DOHH2 (cell line): ENCODE results near the gene WDR27.

ENCODE experiments used
- H3F3A ChIP-seq: fragments of 200-600 bp; sonication (generic), shearing (Covaris generic); 2 replicates; pipeline ENCODE4 v1.6.0; 2016; ENCODE audit warnings: antibody characterized with exemption, mild to moderate bottlenecking; ENCODE audit not compliant: control insufficient read depth, insufficient read depth
- H3K27ac ChIP-seq: fragments of 200-600 bp; sonication (generic); 2 replicates; pipeline ENCODE4 v1.5.1; 2014; ENCODE audit warnings: low read depth, mild to moderate bottlenecking, low read length, moderate library complexity
- H3K27me3 ChIP-seq: fragments of 200-600 bp; sonication (generic); 2 replicates; pipeline ENCODE4 v1.6.1; 2014; ENCODE audit warnings: mild to moderate bottlenecking, low read length, mixed read lengths; ENCODE audit not compliant: control insufficient read depth
- H3K36me3 ChIP-seq: fragments of 200-600 bp; sonication (generic); 2 replicates; pipeline ENCODE4 v1.6.1; 2014; ENCODE audit warnings: mild to moderate bottlenecking, low read length, moderate library complexity, mixed read lengths; ENCODE audit not compliant: control insufficient read depth
- H3K4me1 ChIP-seq: fragments of 200-600 bp; sonication (generic); 2 replicates; pipeline ENCODE4 v1.6.1; 2014; ENCODE audit warnings: mild to moderate bottlenecking, low read length, mixed read lengths; ENCODE audit not compliant: control insufficient read depth
- H3K4me2 ChIP-seq: fragments of 200-600 bp; sonication (generic); 2 replicates; pipeline ENCODE4 v1.6.0; 2014; ENCODE audit warnings: mild to moderate bottlenecking, low read length, moderate library complexity
- H3K4me3 ChIP-seq: fragments of 200-600 bp; sonication (generic); 2 replicates; pipeline ENCODE4 v1.5.1; 2014; ENCODE audit warnings: mild to moderate bottlenecking, low read length, mixed read lengths
- H3K79me2 ChIP-seq: fragments of 200-600 bp; sonication (generic); 2 replicates; pipeline ENCODE4 v1.6.1; 2014; ENCODE audit warnings: mild to moderate bottlenecking, low read length, mixed read lengths; ENCODE audit not compliant: control insufficient read depth
- H3K9me2 ChIP-seq: fragments of 200-600 bp; sonication (generic); replicated peaks from 2 replicates; pipeline ENCODE4 v1.6.1; 2014; ENCODE audit warnings: mild to moderate bottlenecking, low read length, mixed read lengths; ENCODE audit not compliant: control insufficient read depth
- H3K9me3 ChIP-seq: fragments of 200-600 bp; sonication (generic); 2 replicates; pipeline ENCODE4 v1.6.1; 2014; ENCODE audit warnings: antibody characterized with exemption, low read length, mixed read lengths; ENCODE audit not compliant: control insufficient read depth, insufficient read depth
- H4K20me1 ChIP-seq: fragments of 200-600 bp; sonication (generic); 2 replicates; pipeline ENCODE4 v1.6.0; 2014; ENCODE audit warnings: low read depth, mild to moderate bottlenecking, antibody characterized with exemption, low read length, moderate library complexity; ENCODE audit not compliant: control insufficient read depth, insufficient read depth
- EZH2phosphoT487 ChIP-seq: fragments of 200-600 bp; sonication (generic); IDR thresholded peaks from 2 replicates; pipeline ENCODE4 v1.6.1; 2017; ENCODE audit warnings: borderline replicate concordance, mild to moderate bottlenecking, antibody characterized with exemption, low read length, moderate library complexity, mixed read lengths
- TF ChIP-seq, protein P1 (sequence below): fragments of 200-600 bp; sonication (generic); IDR thresholded peaks from one replicate; pipeline ENCODE4 v1.5.1; 2014; ENCODE audit warnings: antibody characterized with exemption, mild to moderate bottlenecking, low read depth, low read length; ENCODE audit not compliant: poor library complexity, severe bottlenecking

WDR27 gene

DNA sequence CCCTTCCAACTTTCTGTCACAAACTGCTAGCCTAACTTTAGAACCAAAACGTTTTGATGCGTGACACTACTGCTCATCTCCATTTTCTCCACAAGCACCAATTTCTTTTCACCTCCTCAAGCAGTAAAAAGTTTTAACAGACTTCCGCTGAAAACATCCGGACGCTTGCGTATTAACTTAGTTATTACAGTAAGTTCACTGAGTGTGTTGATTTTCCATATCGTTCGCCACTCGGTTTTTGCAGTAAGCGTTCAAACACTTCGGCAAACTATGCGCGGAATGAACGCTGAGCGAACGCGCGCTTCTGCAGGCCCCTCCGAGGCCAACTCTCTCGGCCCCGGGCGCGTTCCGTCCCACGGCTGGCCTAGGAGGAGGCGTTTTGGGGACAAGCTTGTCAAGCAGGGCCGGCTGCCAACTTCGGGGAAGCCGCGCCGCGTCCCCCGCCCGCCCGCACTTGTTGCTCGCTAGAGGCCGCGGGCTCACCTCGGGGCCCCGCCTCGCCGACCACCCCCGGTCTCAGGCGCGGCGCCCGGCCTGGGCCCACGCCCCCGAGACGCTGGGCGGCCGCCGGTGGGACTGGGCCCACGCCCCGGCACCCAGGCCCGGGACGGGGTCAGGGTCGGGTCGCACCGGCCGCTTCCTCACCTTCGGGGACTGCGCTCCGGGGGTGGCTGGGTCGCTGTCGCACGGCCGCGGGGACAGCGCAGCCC, 21.5 kb upstream of the WDR27 start:
- peaks cover 22% of the 10 kb centered on the region for H3F3A ChIP-seq
- peak overlapping the region; percentile 91 for H3K4me2 ChIP-seq
- no peak for TF ChIP-seq EZH2phosphoT487
- TF ChIP-seq, protein P1, sequence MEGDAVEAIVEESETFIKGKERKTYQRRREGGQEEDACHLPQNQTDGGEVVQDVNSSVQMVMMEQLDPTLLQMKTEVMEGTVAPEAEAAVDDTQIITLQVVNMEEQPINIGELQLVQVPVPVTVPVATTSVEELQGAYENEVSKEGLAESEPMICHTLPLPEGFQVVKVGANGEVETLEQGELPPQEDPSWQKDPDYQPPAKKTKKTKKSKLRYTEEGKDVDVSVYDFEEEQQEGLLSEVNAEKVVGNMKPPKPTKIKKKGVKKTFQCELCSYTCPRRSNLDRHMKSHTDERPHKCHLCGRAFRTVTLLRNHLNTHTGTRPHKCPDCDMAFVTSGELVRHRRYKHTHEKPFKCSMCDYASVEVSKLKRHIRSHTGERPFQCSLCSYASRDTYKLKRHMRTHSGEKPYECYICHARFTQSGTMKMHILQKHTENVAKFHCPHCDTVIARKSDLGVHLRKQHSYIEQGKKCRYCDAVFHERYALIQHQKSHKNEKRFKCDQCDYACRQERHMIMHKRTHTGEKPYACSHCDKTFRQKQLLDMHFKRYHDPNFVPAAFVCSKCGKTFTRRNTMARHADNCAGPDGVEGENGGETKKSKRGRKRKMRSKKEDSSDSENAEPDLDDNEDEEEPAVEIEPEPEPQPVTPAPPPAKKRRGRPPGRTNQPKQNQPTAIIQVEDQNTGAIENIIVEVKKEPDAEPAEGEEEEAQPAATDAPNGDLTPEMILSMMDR = no peak
- peaks cover 68% of the 10 kb centered on the region for H3K79me2 ChIP-seq
- H3K27me3 ChIP-seq = no peaks in the 10 kb centered on the region
- peaks cover 13% of the 10 kb centered on the region; the same call in 1 of the 2 replicates for H4K20me1 ChIP-seq
- peaks cover 40% of the 10 kb centered on the region for H3K36me3 ChIP-seq
- no peaks in the 10 kb centered on the region for H3K9me2 ChIP-seq
- H3K9me3 ChIP-seq = no peaks in the 10 kb centered on the region
- H3K4me3 ChIP-seq = peak overlapping the region; percentile 92
- H3K4me1 ChIP-seq = peaks cover 62% of the 10 kb centered on the region
- H3K27ac ChIP-seq = peak overlapping the region; percentile 75

DNA sequence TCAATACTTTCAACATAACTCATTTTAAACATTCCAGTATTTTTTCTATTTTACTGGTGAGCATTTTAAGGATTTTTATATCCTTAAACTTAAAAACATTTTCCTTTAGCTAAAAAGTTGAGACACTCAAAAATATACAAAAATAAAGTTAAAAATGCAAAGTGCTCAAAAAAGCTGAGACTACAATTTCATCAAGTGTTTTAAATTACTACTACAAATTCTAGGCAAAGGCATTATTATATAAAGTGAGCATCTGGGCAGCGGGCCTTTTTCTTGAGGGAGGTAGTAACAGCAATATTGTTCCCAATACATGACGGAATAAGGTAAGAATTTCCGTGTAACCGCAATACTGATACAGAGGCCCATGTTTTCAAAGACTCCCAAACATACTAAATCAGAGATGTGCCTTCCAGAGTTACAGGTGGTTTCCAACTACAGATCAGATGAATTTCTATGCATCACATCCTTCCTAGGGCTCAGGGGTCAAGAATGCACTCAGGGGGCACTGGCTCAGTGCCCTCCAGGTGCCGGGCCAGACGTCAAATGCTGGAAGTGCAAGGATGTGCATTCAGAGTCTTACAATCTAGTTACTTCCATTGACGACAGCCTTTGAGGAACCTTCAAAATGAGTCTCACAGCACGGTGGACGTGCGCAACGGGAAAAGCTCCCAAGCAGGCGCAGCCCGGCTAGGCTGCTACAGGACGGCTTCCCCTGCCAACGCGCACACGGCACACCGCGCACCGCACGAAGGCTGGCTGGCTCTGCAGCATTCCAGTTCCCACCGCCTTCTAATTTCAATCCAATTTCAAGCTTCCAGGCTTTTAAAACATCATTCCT, 20.8 kb upstream of the WDR27 start:
- Histone ChIP-seq H3F3A (peaks cover 22% of the 10 kb centered on the region), H3K9me3 (no peaks in the 10 kb centered on the region), H3K4me3 (peak overlapping the region; percentile 92), H3K4me2 (peak overlapping the region; percentile 91), H3K36me3 (peaks cover 44% of the 10 kb centered on the region), H3K9me2 (no peaks in the 10 kb centered on the region), H3K27me3 (no peaks in the 10 kb centered on the region), H3K4me1 (peaks cover 55% of the 10 kb centered on the region), H3K27ac (peak overlapping the region; percentile 75), H3K79me2 (peaks cover 73% of the 10 kb centered on the region), H4K20me1 (peaks cover 13% of the 10 kb centered on the region; the same call in 1 of the 2 replicates)
- TF ChIP-seq, protein P1 = no peak
- TF ChIP-seq EZH2phosphoT487 = no peak

DNA sequence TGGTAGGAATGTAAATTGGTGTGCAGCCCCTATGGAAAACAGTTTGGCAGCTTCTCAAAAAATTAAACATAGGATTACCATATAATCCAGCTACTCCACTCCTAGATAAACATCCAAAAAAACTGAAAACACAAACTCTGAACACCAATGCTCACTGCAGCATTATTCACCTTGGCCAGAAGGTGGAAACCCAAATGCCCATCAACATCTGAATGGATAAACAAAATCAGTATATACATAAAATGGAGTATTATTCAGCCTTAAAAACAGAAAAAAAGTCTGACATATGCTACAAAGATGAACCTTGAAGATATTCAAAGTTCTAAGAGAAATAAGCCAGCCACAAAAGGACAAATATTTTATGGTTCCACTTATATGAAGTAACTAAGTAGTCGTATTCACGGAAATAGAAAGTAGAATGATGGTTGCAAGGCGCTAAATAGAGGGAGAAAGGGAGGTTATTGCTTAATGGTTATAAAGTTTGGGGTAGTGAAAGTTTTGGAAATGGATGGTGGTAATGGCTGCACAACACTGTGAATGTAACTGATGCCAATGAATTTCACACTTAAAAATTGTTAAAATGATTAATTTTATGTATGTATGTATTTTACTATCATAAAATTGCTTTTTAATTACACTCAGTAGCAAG, 18.5 kb upstream of the WDR27 start:
- Histone ChIP-seq H3K9me2 (no peaks in the 10 kb centered on the region), H3F3A (peaks cover 4% of the 10 kb centered on the region), H3K9me3 (no peaks in the 10 kb centered on the region), H3K79me2 (peaks cover 78% of the 10 kb centered on the region), H3K4me2 (no peak overlapping the region; the same call in 1 of the 2 replicates), H4K20me1 (peaks cover 13% of the 10 kb centered on the region; the same call in 1 of the 2 replicates), H3K27ac (no peak overlapping the region), H3K4me1 (peaks cover 35% of the 10 kb centered on the region), H3K4me3 (no peak overlapping the region), H3K27me3 (no peaks in the 10 kb centered on the region), H3K36me3 (peaks cover 57% of the 10 kb centered on the region)
- no peak for TF ChIP-seq EZH2phosphoT487
- TF ChIP-seq, protein P1 = peak; percentile 10
